Ovary (tissue), 3 donors: ENCODE data around the gene FRMPD2.

Experiments
- EP300 ChIP-seq: sonication (generic); formaldehyde crosslinking; IDR thresholded peaks from one replicate; pipeline ENCODE4 v1.6.1; 2017; ENCODE audit warnings: antibody characterized with exemption
- POLR2A ChIP-seq: fragments of 450-650 bp; IDR thresholded peaks from one replicate; pipeline ENCODE4 v1.6.1; 2017; ENCODE audit warnings: antibody characterized with exemption, mild to moderate bottlenecking, moderate library complexity
- TF ChIP-seq, protein P1 (sequence below), 3 donors: fragments of 450-650 bp in 2 of 3; fragments of 200-600 bp in 1 of 3; IDR thresholded peaks; one replicate each; pipeline versions ENCODE4 v1.5.1 to v1.8.0; 2016 to 2022; ENCODE audit warnings: antibody characterized with exemption in 3 of 3, mild to moderate bottlenecking in 1 of 3
- donor health status: DM: no; HTN: no; CAD: no.

DNA sequence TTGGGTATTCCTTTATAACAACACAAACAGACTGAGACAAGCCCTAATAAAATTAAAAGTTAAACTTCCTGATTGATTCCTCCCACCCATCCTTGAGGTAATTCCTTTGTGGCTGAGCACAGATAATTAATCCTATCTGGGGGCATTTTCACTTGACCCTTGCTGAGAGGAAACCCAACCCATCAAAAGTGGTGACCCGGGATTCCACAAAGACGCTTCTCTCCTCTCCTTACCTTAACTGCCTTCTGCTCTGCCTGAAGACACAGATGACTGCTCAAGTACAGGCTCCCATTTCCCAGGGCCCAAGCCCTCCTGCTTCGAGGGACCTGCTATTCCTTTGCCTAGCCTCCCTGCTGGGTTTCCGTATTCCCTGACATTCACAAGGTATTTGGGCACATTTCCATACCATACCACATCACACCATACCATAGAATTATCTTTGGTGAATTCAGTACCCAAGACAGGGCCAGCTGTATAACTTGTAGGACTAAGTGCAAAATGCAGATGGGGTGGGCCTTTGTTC, 22.1 kb upstream of the FRMPD2 start:
- TF ChIP-seq, protein P1, sequence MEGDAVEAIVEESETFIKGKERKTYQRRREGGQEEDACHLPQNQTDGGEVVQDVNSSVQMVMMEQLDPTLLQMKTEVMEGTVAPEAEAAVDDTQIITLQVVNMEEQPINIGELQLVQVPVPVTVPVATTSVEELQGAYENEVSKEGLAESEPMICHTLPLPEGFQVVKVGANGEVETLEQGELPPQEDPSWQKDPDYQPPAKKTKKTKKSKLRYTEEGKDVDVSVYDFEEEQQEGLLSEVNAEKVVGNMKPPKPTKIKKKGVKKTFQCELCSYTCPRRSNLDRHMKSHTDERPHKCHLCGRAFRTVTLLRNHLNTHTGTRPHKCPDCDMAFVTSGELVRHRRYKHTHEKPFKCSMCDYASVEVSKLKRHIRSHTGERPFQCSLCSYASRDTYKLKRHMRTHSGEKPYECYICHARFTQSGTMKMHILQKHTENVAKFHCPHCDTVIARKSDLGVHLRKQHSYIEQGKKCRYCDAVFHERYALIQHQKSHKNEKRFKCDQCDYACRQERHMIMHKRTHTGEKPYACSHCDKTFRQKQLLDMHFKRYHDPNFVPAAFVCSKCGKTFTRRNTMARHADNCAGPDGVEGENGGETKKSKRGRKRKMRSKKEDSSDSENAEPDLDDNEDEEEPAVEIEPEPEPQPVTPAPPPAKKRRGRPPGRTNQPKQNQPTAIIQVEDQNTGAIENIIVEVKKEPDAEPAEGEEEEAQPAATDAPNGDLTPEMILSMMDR (IDR thresholded peaks at IDR 0.05): no peak
- TF ChIP-seq EP300: no peak
- no peak for TF ChIP-seq POLR2A
